Ishikawa (cell line): Measurements from ENCODE around the gene KLF18.
A peak's percentile ranks its signal among the peaks of the same experiment; 100 is the strongest.

Experiments used
- CEBPB ChIP-seq: IDR thresholded peaks from 2 replicates; pipeline ENCODE4 v1.6.1; 2012
- CREB1 ChIP-seq: IDR thresholded peaks from 2 replicates; pipeline ENCODE4 v1.6.1; 2012; ENCODE audit warnings: low read depth
- EGR1 ChIP-seq: IDR thresholded peaks from 2 replicates; pipeline ENCODE4 v1.6.1; 2012
- EP300 ChIP-seq: IDR thresholded peaks from 2 replicates; pipeline ENCODE4 v1.6.1; 2012; ENCODE audit warnings: borderline replicate concordance
- FOXM1 ChIP-seq: IDR thresholded peaks from 2 replicates; pipeline ENCODE4 v1.6.1; 2012; ENCODE audit warnings: low read depth, borderline replicate concordance
- MAX ChIP-seq: IDR thresholded peaks from 2 replicates; pipeline ENCODE4 v1.6.1; 2012
- NFIC ChIP-seq: IDR thresholded peaks from 2 replicates; pipeline ENCODE4 v1.6.1; 2012
- RAD21 ChIP-seq: IDR thresholded peaks from 2 replicates; pipeline ENCODE4 v1.6.1; 2012; ENCODE audit warnings: low read depth
- REST ChIP-seq: IDR thresholded peaks from 2 replicates; pipeline ENCODE4 v1.6.1; 2012; ENCODE audit warnings: low read depth, mild to moderate bottlenecking
- TAF1 ChIP-seq: IDR thresholded peaks from 2 replicates; pipeline ENCODE4 v1.6.1; 2012; ENCODE audit warnings: low read depth, mild to moderate bottlenecking
- TCF12 ChIP-seq: IDR thresholded peaks from 2 replicates; pipeline ENCODE4 v1.6.1; 2012; ENCODE audit warnings: low read depth
- TEAD4 ChIP-seq: IDR thresholded peaks from 2 replicates; pipeline ENCODE4 v1.6.1; 2012
- USF1 ChIP-seq: IDR thresholded peaks from 2 replicates; pipeline ENCODE4 v1.6.1; 2012
- YY1 ChIP-seq: IDR thresholded peaks from 2 replicates; pipeline ENCODE4 v1.6.1; 2012; ENCODE audit warnings: low read depth
- ZBTB7A ChIP-seq: IDR thresholded peaks from 2 replicates; pipeline ENCODE4 v1.6.1; 2012; ENCODE audit warnings: low read depth

The KLF18 gene

GRCh38 chr1:44168520-44169098 is 27.2 kb upstream of the KLF18 start:
- TF ChIP-seq RAD21 (0 out of 2 replicates have a peak, but pooled peaks have one; percentile 1), NFIC (no peak), EP300 (no peak), CREB1 (no peak), TEAD4 (no peak), TCF12 (no peak)

- no peak for TF ChIP-seq CEBPB
- TF ChIP-seq CREB1: no peak
- no peak for TF ChIP-seq TEAD4
- no peak for TF ChIP-seq REST
Observed at GRCh38 chr1:44161546-44161945, 20.1 kb upstream of the KLF18 start.

- TF ChIP-seq TEAD4: no peak
- TF ChIP-seq USF1: no peak
- no peak for TF ChIP-seq YY1
- no peak for TF ChIP-seq CREB1
- TF ChIP-seq TCF12: no peak
- no peak for TF ChIP-seq REST
- TF ChIP-seq MAX: no peak
- no peak for TF ChIP-seq TAF1
- no peak for TF ChIP-seq CEBPB
- no peak for TF ChIP-seq FOXM1
- no peak for TF ChIP-seq EP300
- TF ChIP-seq RAD21: no peak
- no peak for TF ChIP-seq ZBTB7A
- TF ChIP-seq EGR1: no peak
- no peak for TF ChIP-seq NFIC
Observed at GRCh38 chr1:44158871-44159270, 17.4 kb upstream of the KLF18 start.

- TF ChIP-seq ZBTB7A (no peak), MAX (no peak), YY1 (no peak)
Observed at GRCh38 chr1:44157903-44158302, 16.5 kb upstream of the KLF18 start.

- no peak for TF ChIP-seq YY1
- no peak for TF ChIP-seq EGR1
- no peak for TF ChIP-seq FOXM1
- peak; percentile 69; the same call in 1 of the 2 replicates for TF ChIP-seq CEBPB
- TF ChIP-seq MAX: no peak
- TF ChIP-seq CREB1: no peak
- TF ChIP-seq EP300: no peak
Observed at GRCh38 chr1:44154049-44154448, 12.6 kb upstream of the KLF18 start.

GRCh38 chr1:44152692-44153091 is 11.3 kb upstream of the KLF18 start:
- TF ChIP-seq CREB1 (no peak), ZBTB7A (no peak), FOXM1 (no peak), REST (no peak), YY1 (no peak), NFIC (no peak), TAF1 (no peak), MAX (no peak), TEAD4 (no peak), RAD21 (no peak), CEBPB (no peak), EP300 (no peak), EGR1 (no peak), TCF12 (no peak), USF1 (no peak)
